SU-DHL-6 (cell line): ENCODE data around the gene TIAM2.

Source experiments
- EZH2phosphoT487 ChIP-seq: fragments of 200-600 bp; sonication (generic), shearing (Covaris generic); conservative IDR thresholded peaks from 2 replicates; pipeline ENCODE4 v1.6.1; 2018; ENCODE audit warnings: mild to moderate bottlenecking, antibody characterized with exemption, low read length, moderate library complexity, mixed read lengths
- TF ChIP-seq, protein P1 (sequence below): fragments of 200-600 bp; sonication (generic); IDR thresholded peaks from one replicate; pipeline ENCODE4 v1.5.1; 2017; ENCODE audit warnings: antibody characterized with exemption, mild to moderate bottlenecking, low read length, moderate library complexity; ENCODE audit not compliant: insufficient read depth, poor library complexity, severe bottlenecking

DNA sequence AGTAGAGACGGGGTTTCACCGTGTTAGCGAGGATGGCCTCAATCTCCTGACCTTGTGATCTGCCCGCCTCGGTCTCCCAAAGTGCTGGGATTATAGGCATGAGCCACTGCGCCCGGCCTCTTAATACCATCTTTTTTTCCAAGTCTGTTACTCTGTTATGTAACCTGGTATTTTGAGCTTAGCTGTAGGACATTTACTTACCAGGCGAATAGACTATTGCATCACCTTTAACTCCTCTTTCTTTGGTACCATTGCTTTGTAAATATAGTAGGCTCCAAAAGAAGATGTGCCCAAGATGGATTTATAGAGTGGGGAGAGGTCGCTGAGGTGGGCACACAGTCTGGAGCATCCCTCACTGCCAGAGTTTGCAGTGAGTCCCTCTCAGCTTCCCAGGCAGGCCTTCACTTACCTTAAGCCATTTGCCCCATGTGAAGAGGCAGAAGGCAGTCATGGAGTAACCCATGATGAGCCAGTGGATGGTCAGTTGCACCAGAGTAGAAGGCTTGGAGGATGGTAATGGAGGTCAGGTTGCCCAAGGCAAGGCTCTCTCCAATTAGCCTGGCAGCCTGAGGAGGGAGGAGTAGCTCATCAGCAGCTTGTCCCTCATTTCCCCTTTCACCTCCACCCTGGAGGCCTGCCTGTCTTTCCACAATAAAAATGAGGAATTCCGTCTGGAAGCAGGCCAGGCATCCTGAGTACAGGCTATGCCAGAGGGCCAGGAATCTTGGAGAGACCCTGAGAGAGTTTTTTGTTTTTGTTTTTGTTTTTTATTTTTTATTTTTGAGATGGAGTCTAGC is 9.7 kb downstream of the TIAM2 start:
- TF ChIP-seq, protein P1, sequence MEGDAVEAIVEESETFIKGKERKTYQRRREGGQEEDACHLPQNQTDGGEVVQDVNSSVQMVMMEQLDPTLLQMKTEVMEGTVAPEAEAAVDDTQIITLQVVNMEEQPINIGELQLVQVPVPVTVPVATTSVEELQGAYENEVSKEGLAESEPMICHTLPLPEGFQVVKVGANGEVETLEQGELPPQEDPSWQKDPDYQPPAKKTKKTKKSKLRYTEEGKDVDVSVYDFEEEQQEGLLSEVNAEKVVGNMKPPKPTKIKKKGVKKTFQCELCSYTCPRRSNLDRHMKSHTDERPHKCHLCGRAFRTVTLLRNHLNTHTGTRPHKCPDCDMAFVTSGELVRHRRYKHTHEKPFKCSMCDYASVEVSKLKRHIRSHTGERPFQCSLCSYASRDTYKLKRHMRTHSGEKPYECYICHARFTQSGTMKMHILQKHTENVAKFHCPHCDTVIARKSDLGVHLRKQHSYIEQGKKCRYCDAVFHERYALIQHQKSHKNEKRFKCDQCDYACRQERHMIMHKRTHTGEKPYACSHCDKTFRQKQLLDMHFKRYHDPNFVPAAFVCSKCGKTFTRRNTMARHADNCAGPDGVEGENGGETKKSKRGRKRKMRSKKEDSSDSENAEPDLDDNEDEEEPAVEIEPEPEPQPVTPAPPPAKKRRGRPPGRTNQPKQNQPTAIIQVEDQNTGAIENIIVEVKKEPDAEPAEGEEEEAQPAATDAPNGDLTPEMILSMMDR = no peak
- TF ChIP-seq EZH2phosphoT487 = no peak
